HG03521 (cell line): ENCODE results near the gene PROCR.
"Not testable (repeated sequence)": the region's sequence is repeated elsewhere in the genome, so short reads cannot be mapped to it uniquely, and the experiment has no call there.

Source experiments
- ATAC-seq: cut with Tn5 transposase; IDR thresholded peaks from one replicate; pipeline ENCODE4 v1.9.1; 2021; ENCODE audit warnings: mild to moderate bottlenecking, moderate library complexity; ENCODE audit not compliant: unreplicated experiment

Gene PROCR

GRCh38 chr20:35171753-35172433 is at the start of gene PROCR:
Gene PROCR (plus strand): TSS chr20:35172072. CDS start chr20:35172155, 83 bp downstream.
- no peak for ATAC-seq

- no peak for ATAC-seq
These were observed 49.0 kb upstream of the PROCR start for GRCh38 chr20:35122756-35123405.

- ATAC-seq: no peak
These were observed 46.1 kb upstream of the PROCR start for GRCh38 chr20:35125753-35126152.

- ATAC-seq: no peak
These were observed 42.2 kb upstream of the PROCR start for GRCh38 chr20:35129647-35130069.

GRCh38 chr20:35131934-35132333 is 39.9 kb upstream of the PROCR start:
- no peak for ATAC-seq

GRCh38 chr20:35133031-35133430 is 38.8 kb upstream of the PROCR start:
- no peak for ATAC-seq

GRCh38 chr20:35133735-35134134 is 38.1 kb upstream of the PROCR start:
- no peak for ATAC-seq

- ATAC-seq: no peak
These were observed 37.4 kb upstream of the PROCR start for GRCh38 chr20:35134472-35134871.

- no peak for ATAC-seq
These were observed 37.0 kb upstream of the PROCR start for GRCh38 chr20:35134880-35135279.

- no peak for ATAC-seq
These were observed 35.8 kb upstream of the PROCR start for GRCh38 chr20:35135867-35136586.

GRCh38 chr20:35144694-35145093 is 27.2 kb upstream of the PROCR start:
- ATAC-seq: no peak

GRCh38 chr20:35145141-35145564 is 26.7 kb upstream of the PROCR start:
- no peak for ATAC-seq

GRCh38 chr20:35146299-35146919 is 25.5 kb upstream of the PROCR start:
- ATAC-seq: peak; percentile 11

- peak; percentile 69 for ATAC-seq
These were observed 24.8 kb upstream of the PROCR start, which contains the start of gene EDEM2 for GRCh38 chr20:35146920-35147574. Gene EDEM2 (minus strand): TSS chr20:35147336. CDS start chr20:35147258, 78 bp downstream.

- not testable (repeated sequence) for ATAC-seq
These were observed 24.2 kb upstream of the PROCR start for GRCh38 chr20:35147575-35148071.

GRCh38 chr20:35150846-35151579 is 20.9 kb upstream of the PROCR start:
- ATAC-seq: no peak

- no peak for ATAC-seq
These were observed 20.1 kb upstream of the PROCR start for GRCh38 chr20:35151736-35152135.

GRCh38 chr20:35155936-35156335 is 15.9 kb upstream of the PROCR start:
- no peak for ATAC-seq

GRCh38 chr20:35156978-35157377 is 14.9 kb upstream of the PROCR start:
- no peak for ATAC-seq

GRCh38 chr20:35160341-35160740 is 11.5 kb upstream of the PROCR start:
- ATAC-seq: not testable (repeated sequence)
